SU-DHL-6 (cell line): ENCODE measurements around the gene MB.

ENCODE experiments used
- H2AFZ ChIP-seq: fragments of 200-600 bp; sonication (generic); 2 replicates; pipeline ENCODE4 v1.6.1; 2014; ENCODE audit warnings: low read depth, mild to moderate bottlenecking, moderate library complexity, mixed read lengths, antibody characterized with exemption, low read length; ENCODE audit not compliant: severe bottlenecking
- H3F3A ChIP-seq: fragments of 200-600 bp; shearing (Covaris generic); 2 replicates; pipeline ENCODE4 v1.6.0; 2016; ENCODE audit warnings: antibody characterized with exemption, mild to moderate bottlenecking; ENCODE audit not compliant: insufficient read depth
- H3K27ac ChIP-seq: fragments of 200-600 bp; sonication (generic); 2 replicates; pipeline ENCODE4 v1.5.1; 2016; ENCODE audit warnings: low read depth, mild to moderate bottlenecking, low read length, moderate library complexity, mixed read lengths
- H3K27me3 ChIP-seq: fragments of 200-600 bp; sonication (generic), shearing (Covaris generic); 2 replicates; pipeline ENCODE4 v1.6.0; 2014; ENCODE audit warnings: mild to moderate bottlenecking, low read length
- H3K36me3 ChIP-seq: fragments of 200-600 bp; sonication (generic); 2 replicates; pipeline ENCODE4 v1.6.1; 2014; ENCODE audit warnings: mild to moderate bottlenecking, low read length, mixed read lengths
- H3K4me2 ChIP-seq: fragments of 300-600, 200-600 bp; shearing (Covaris generic), sonication (generic); 2 replicates; pipeline ENCODE4 v1.6.0; 2014; ENCODE audit warnings: low read length, low read depth, mild to moderate bottlenecking; ENCODE audit not compliant: poor library complexity, severe bottlenecking
- H3K4me3 ChIP-seq: fragments of 200-600 bp; sonication (generic); 2 replicates; pipeline ENCODE4 v1.5.1; 2014; ENCODE audit warnings: antibody characterized with exemption, low read length, mild to moderate bottlenecking, mixed read lengths; ENCODE audit not compliant: insufficient read depth, poor library complexity, severe bottlenecking
- H3K79me2 ChIP-seq: fragments of 200-600 bp; sonication (generic); 2 replicates; pipeline ENCODE4 v1.6.1; 2014; ENCODE audit warnings: mild to moderate bottlenecking, low read length, moderate library complexity; ENCODE audit not compliant: insufficient read depth
- H3K9ac ChIP-seq: fragments of 200-600 bp; sonication (generic); 2 replicates; pipeline ENCODE4 v1.7.0; 2014; ENCODE audit warnings: mild to moderate bottlenecking, low read length
- H3K9me2 ChIP-seq: fragments of 200-600 bp; sonication (generic); replicated peaks from 2 replicates; pipeline ENCODE4 v1.6.1; 2014; ENCODE audit warnings: low read length; ENCODE audit not compliant: insufficient read depth
- H3K9me3 ChIP-seq: fragments of 200-600 bp; sonication (generic); 2 replicates; pipeline ENCODE4 v1.6.1; 2014; ENCODE audit warnings: low read length, mixed read lengths; ENCODE audit not compliant: insufficient read depth
- H4K20me1 ChIP-seq: fragments of 200-600 bp; sonication (generic); 2 replicates; pipeline ENCODE4 v1.6.1; 2014; ENCODE audit warnings: low read depth, mild to moderate bottlenecking, antibody characterized with exemption, low read length, moderate library complexity, mixed read lengths
- EZH2phosphoT487 ChIP-seq: fragments of 200-600 bp; sonication (generic), shearing (Covaris generic); conservative IDR thresholded peaks from 2 replicates; pipeline ENCODE4 v1.6.1; 2018; ENCODE audit warnings: mild to moderate bottlenecking, antibody characterized with exemption, low read length, moderate library complexity, mixed read lengths
- TF ChIP-seq, protein P1 (sequence below): fragments of 200-600 bp; sonication (generic); IDR thresholded peaks from one replicate; pipeline ENCODE4 v1.5.1; 2017; ENCODE audit warnings: antibody characterized with exemption, mild to moderate bottlenecking, low read length, moderate library complexity; ENCODE audit not compliant: insufficient read depth, poor library complexity, severe bottlenecking

MB gene

DNA sequence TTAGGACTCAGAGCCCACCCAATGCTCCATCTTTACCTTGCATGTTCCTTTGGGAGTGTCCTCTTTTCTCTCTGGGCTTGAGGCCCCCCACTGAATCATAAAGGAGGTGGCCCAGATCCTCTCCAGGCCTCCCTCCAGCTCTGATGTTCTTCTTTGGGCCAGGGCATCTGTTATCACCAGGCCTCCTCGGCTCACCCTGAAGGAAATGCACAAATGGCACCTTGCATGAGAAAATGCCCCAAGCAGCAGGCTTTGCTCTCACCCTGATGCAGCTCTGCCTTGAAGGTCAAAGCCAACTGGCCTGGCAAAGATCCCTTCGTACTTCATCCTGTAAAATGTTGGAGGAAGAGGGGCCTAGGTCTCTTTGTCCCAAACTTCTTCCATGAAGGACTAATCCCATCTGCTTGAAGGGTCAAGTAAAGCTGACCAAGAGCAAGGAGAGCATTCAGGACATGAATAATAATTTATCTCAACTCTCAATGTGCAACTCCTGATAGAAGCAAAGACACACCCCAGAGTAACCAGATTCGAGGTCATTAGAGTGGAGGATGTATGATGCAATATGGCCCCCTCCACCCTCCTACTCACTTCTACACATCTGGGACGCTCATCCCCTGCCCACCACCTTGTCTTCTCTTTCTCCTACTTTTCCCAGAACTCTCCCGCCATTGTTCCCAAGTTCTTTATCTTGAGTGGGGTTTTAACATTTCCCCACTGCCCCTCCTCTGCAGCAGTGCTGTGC lies 40.6 kb upstream of the MB start:
- H3K27ac ChIP-seq: no peak overlapping the region
- peaks cover 22% of the 10 kb centered on the region for H3F3A ChIP-seq
- no peak overlapping the region for H3K9ac ChIP-seq
- no peak overlapping the region for H2AFZ ChIP-seq
- TF ChIP-seq EZH2phosphoT487: no peak
- TF ChIP-seq, protein P1, sequence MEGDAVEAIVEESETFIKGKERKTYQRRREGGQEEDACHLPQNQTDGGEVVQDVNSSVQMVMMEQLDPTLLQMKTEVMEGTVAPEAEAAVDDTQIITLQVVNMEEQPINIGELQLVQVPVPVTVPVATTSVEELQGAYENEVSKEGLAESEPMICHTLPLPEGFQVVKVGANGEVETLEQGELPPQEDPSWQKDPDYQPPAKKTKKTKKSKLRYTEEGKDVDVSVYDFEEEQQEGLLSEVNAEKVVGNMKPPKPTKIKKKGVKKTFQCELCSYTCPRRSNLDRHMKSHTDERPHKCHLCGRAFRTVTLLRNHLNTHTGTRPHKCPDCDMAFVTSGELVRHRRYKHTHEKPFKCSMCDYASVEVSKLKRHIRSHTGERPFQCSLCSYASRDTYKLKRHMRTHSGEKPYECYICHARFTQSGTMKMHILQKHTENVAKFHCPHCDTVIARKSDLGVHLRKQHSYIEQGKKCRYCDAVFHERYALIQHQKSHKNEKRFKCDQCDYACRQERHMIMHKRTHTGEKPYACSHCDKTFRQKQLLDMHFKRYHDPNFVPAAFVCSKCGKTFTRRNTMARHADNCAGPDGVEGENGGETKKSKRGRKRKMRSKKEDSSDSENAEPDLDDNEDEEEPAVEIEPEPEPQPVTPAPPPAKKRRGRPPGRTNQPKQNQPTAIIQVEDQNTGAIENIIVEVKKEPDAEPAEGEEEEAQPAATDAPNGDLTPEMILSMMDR: no peak
- no peaks in the 10 kb centered on the region for H3K27me3 ChIP-seq
- H3K79me2 ChIP-seq: no peaks in the 10 kb centered on the region
- no peak overlapping the region for H3K4me2 ChIP-seq
- H3K36me3 ChIP-seq: no peaks in the 10 kb centered on the region
- H3K4me3 ChIP-seq: no peak overlapping the region
- H3K9me2 ChIP-seq: no peaks in the 10 kb centered on the region
- no peaks in the 10 kb centered on the region for H3K9me3 ChIP-seq
- no peaks in the 10 kb centered on the region for H4K20me1 ChIP-seq

DNA sequence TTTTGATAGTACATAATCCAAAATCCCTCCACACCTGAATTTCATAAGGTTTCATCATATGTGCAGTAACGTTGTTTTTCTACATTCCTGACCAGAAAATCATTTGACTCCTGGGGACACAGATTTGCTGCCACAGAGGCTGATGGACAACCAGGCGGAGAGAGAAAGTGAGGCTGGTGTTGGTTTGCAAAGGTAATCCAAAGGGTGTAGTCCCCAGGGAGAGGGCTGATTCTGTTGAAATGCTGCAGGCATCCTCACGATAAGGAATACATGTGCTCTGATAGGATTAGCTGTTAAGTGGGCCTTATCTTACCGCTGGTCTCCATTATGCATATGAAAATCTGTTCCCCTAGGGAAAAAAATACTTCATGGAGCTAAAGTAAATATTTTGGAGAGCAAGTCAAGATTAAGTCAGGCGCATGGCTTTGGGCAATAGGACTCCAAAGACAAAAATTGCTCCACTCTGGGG lies 39.2 kb upstream of the MB start:
- no peak overlapping the region for H3K4me3 ChIP-seq
- H3K9me2 ChIP-seq: no peaks in the 10 kb centered on the region
- no peak overlapping the region for H3K4me2 ChIP-seq
- no peaks in the 10 kb centered on the region for H3K27me3 ChIP-seq
- H3K79me2 ChIP-seq: no peaks in the 10 kb centered on the region
- TF ChIP-seq, protein P1: no peak
- no peak for TF ChIP-seq EZH2phosphoT487
- H3K9me3 ChIP-seq: no peaks in the 10 kb centered on the region
- no peak overlapping the region for H3K9ac ChIP-seq
- H3K36me3 ChIP-seq: no peaks in the 10 kb centered on the region
- peaks cover 12% of the 10 kb centered on the region for H3F3A ChIP-seq
- no peak overlapping the region for H2AFZ ChIP-seq
- H4K20me1 ChIP-seq: no peaks in the 10 kb centered on the region
- H3K27ac ChIP-seq: no peak overlapping the region

DNA sequence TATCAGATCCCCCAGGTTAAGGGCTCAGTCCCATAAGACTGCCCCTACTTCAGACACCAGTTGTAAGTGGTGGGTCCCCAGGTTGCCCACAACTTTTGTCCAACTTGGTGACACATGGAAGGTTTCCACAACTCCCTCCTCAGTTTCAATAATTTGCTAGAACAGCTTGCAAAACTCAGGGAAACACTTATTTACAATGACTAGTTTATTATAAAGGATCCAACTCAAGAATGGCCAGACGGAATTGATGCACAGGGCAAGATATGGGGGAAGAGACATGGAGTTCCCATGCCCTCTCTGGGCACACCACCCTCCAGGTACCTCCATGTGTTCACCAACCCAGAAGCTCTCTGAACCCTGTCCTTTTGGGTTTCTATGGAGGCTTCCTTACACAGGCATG lies 36.7 kb upstream of the MB start:
- H3K79me2 ChIP-seq: no peaks in the 10 kb centered on the region
- no peak for TF ChIP-seq EZH2phosphoT487
- TF ChIP-seq, protein P1: no peak

More for the DNA sequence above, 36.7 kb upstream of the MB start:
- H3K4me2 ChIP-seq: no peak overlapping the region
- no peaks in the 10 kb centered on the region for H3K27me3 ChIP-seq
- H3K9me3 ChIP-seq: no peaks in the 10 kb centered on the region
- H3K4me3 ChIP-seq: no peak overlapping the region
- no peak overlapping the region for H3K27ac ChIP-seq
- H3K36me3 ChIP-seq: no peaks in the 10 kb centered on the region
- H4K20me1 ChIP-seq: no peaks in the 10 kb centered on the region
- no peak overlapping the region for H2AFZ ChIP-seq
- no peaks in the 10 kb centered on the region for H3F3A ChIP-seq
- H3K9me2 ChIP-seq: no peaks in the 10 kb centered on the region
- H3K9ac ChIP-seq: no peak overlapping the region
